Sigmoid colon (tissue), 7 donors: Measurements from ENCODE around the gene NEURL1B. TPM values are rescaled to one million over a fixed set of nuclear protein-coding genes. Genes with fewer than 3 reads are reported as not detected.
"Not testable (repeated sequence)": the region's sequence is repeated elsewhere in the genome, so short reads cannot be mapped to it uniquely, and the experiment has no call there.

Experiments used
- DNase-seq: peaks from one replicate; pipeline ENCODE4 v3.0.0-alpha.2; 2019
- H3K27ac ChIP-seq, 4 donors: fragments of 200-600 bp; sonication (generic); one replicate each; pipeline ENCODE4 v1.5.1; 2016 to 2019; ENCODE audit warnings: mild to moderate bottlenecking in 1 of 4
- H3K27me3 ChIP-seq, 3 donors: fragments of 200-600 bp; sonication (generic); one replicate each; pipeline ENCODE4 v1.5.1; 2019; ENCODE audit warnings: mild to moderate bottlenecking in 1 of 3
- H3K36me3 ChIP-seq, 4 donors: fragments of 200-600 bp; sonication (generic); one replicate each; pipeline ENCODE4 v1.5.1; 2016 to 2019
- H3K4me1 ChIP-seq, 4 donors: fragments of 200-600 bp; sonication (generic); one replicate each; pipeline ENCODE4 v1.5.1; 2017 to 2019
- H3K4me3 ChIP-seq, 4 donors: fragments of 200-600 bp; sonication (generic); one replicate each; pipeline ENCODE4 v1.5.1; 2017 to 2019; ENCODE audit warnings: mild to moderate bottlenecking in 2 of 4, moderate library complexity in 1 of 4
- H3K9me3 ChIP-seq, 4 donors: fragments of 200-600 bp in 3 of 4; sonication (generic) in 3 of 4; one replicate each; pipeline versions ENCODE4 v1.5.1 to v1.6.1; 2013 to 2019
- EP300 ChIP-seq, 4 donors: sonication (generic); formaldehyde crosslinking; IDR thresholded peaks; one replicate each; pipeline ENCODE4 v1.6.1; 2017; ENCODE audit warnings: antibody characterized with exemption in 4 of 4
- POLR2A ChIP-seq, 2 donors: fragments of 450-650 bp; IDR thresholded peaks; one replicate each; pipeline ENCODE4 v1.6.1; 2016; ENCODE audit warnings: antibody characterized with exemption in 2 of 2, mild to moderate bottlenecking in 2 of 2, moderate library complexity in 2 of 2
- POLR2AphosphoS5 ChIP-seq, 4 donors: sonication (generic); formaldehyde crosslinking; IDR thresholded peaks; one replicate each; pipeline ENCODE4 v1.6.1; 2017; ENCODE audit warnings: antibody characterized with exemption in 4 of 4
- WGBS, 2 donors: extraction: QIAGEN DNeasy Blood & Tissue Kit; methylation state at CpG; one replicate each; pipeline ENCODE4 v1.1.7; 2013; 5-methylcytosine and 5-hydroxymethylcytosine counted together
- intact Hi-C: fragments of 100-400 bp; cut with DNase I; formaldehyde crosslinking; loops from one replicate; pipeline ENCODE4 v1.15.1; 2023
- polyA plus RNA-seq, 3 donors: library from polyadenylated mRNA; stranded (reverse); fragments of 200-250 nt; gene quantifications; one replicate each; pipeline ENCODE4 v1.2.3, GENCODE V29; 2013
- total RNA-seq, 4 donors: library from RNA; depleted of rRNA; stranded (reverse); fragments of >200 nt; gene quantifications; one replicate each; pipeline ENCODE4 v1.1.0, GENCODE V29; 2016
- TF ChIP-seq, protein P1 (sequence below), 4 experiments: fragments of 450-650 bp in 3 of 4; fragments of 200-600 bp in 1 of 4; IDR thresholded peaks; one replicate each; pipeline ENCODE4 v1.5.1; 2016 to 2019; ENCODE audit warnings: antibody characterized with exemption in 4 of 4, mild to moderate bottlenecking in 3 of 4, moderate library complexity in 2 of 4
- donor health status: healthy with polysubstance abuse.
- donor health status: Bipolar disorder and iron deficiency.
- donor health status: healthy.

NEURL1B gene
- total and polyA plus RNA-seq, 7 donors: 12.6 to 53.2 (median 32.9) TPM

- WGBS, 2 donors: 89 to 92% methylated on average over 17 of the region's 17 CpGs
- H3K36me3 ChIP-seq, H3K9me3 ChIP-seq, H3K4me3 ChIP-seq, intact Hi-C loops, H3K27me3 ChIP-seq: not testable (repeated sequence)
- peak in 3 of 4 donors; percentile 21 to 67 (median 60) for TF ChIP-seq POLR2AphosphoS5 (IDR thresholded peaks at IDR 0.05)
- peak; percentile 71 for DNase-seq
- Histone ChIP-seq H3K4me1 (peaks cover 0 to 88% (median 78%) of the 10 kb centered on the region in 4 donors), H3K27ac (peak overlapping the region; percentile 83 to 99 (median 92))
Measured at GRCh38 chr5:172657524-172658233, 16.6 kb downstream of the NEURL1B start.

GRCh38 chr5:172658391-172658790, 17.3 kb downstream of the NEURL1B start:
- no peak for TF ChIP-seq POLR2A (IDR thresholded peaks at IDR 0.05)
- peak in 2 of 4 donors; percentile 7 to 15 for TF ChIP-seq POLR2AphosphoS5 (IDR thresholded peaks at IDR 0.05)
- peak; percentile 61 for DNase-seq
- intact Hi-C loops: no loop called here
- H3K4me1 ChIP-seq: peaks cover 0 to 89% (median 78%) of the 10 kb centered on the region in 4 donors
- H3K27ac ChIP-seq: peak overlapping the region; percentile 83 to 99 (median 92)
- no peak overlapping the region for H3K4me3 ChIP-seq
- peaks cover 0 to 5% (median 0%) of the 10 kb centered on the region in 4 donors for H3K9me3 ChIP-seq
- no peaks in the 10 kb centered on the region for H3K27me3 ChIP-seq
- 73 to 87% methylated on average over 8 of the region's 8 CpGs for WGBS, 2 donors
- H3K36me3 ChIP-seq: no peaks in the 10 kb centered on the region

GRCh38 chr5:172658961-172659501, 18.0 kb downstream of the NEURL1B start:
- DNase-seq: peak; percentile 88
- 26 to 42% methylated on average over 7 of the region's 7 CpGs for WGBS, 2 donors
- no peaks in the 10 kb centered on the region for H3K27me3 ChIP-seq
- TF ChIP-seq EP300 (IDR thresholded peaks at IDR 0.05): no peak
- TF ChIP-seq POLR2AphosphoS5 (IDR thresholded peaks at IDR 0.05): peak in 2 of 4 donors; percentile 62 to 69
- TF ChIP-seq, protein P1, sequence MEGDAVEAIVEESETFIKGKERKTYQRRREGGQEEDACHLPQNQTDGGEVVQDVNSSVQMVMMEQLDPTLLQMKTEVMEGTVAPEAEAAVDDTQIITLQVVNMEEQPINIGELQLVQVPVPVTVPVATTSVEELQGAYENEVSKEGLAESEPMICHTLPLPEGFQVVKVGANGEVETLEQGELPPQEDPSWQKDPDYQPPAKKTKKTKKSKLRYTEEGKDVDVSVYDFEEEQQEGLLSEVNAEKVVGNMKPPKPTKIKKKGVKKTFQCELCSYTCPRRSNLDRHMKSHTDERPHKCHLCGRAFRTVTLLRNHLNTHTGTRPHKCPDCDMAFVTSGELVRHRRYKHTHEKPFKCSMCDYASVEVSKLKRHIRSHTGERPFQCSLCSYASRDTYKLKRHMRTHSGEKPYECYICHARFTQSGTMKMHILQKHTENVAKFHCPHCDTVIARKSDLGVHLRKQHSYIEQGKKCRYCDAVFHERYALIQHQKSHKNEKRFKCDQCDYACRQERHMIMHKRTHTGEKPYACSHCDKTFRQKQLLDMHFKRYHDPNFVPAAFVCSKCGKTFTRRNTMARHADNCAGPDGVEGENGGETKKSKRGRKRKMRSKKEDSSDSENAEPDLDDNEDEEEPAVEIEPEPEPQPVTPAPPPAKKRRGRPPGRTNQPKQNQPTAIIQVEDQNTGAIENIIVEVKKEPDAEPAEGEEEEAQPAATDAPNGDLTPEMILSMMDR (IDR thresholded peaks at IDR 0.05): no peak
- TF ChIP-seq POLR2A (IDR thresholded peaks at IDR 0.05): no peak
- peaks cover 0 to 93% (median 82%) of the 10 kb centered on the region in 4 donors for H3K4me1 ChIP-seq
- H3K36me3 ChIP-seq: no peaks in the 10 kb centered on the region
- H3K27ac ChIP-seq: peak overlapping the region; percentile 83 to 99 (median 92)
- H3K4me3 ChIP-seq: no peak overlapping the region
- peaks cover 0 to 5% (median 0%) of the 10 kb centered on the region in 4 donors for H3K9me3 ChIP-seq
- intact Hi-C loops: no loop called here

- H3K4me1 ChIP-seq: peaks cover 0 to 93% (median 85%) of the 10 kb centered on the region in 4 donors
- TF ChIP-seq POLR2AphosphoS5 (IDR thresholded peaks at IDR 0.05): no peak
- TF ChIP-seq POLR2A (IDR thresholded peaks at IDR 0.05): no peak
- TF ChIP-seq, protein P1 (IDR thresholded peaks at IDR 0.05): no peak
- TF ChIP-seq EP300 (IDR thresholded peaks at IDR 0.05): no peak
- no peaks in the 10 kb centered on the region for H3K27me3 ChIP-seq
- intact Hi-C loops: no loop called here
- no peak for DNase-seq
- no peaks in the 10 kb centered on the region for H3K36me3 ChIP-seq
- H3K9me3 ChIP-seq: peaks cover 0 to 5% (median 0%) of the 10 kb centered on the region in 4 donors
- H3K4me3 ChIP-seq: no peak overlapping the region
- H3K27ac ChIP-seq: peak overlapping the region; percentile 83 to 99 (median 92)
Measured at GRCh38 chr5:172659570-172659908, 18.5 kb downstream of the NEURL1B start.

DNA sequence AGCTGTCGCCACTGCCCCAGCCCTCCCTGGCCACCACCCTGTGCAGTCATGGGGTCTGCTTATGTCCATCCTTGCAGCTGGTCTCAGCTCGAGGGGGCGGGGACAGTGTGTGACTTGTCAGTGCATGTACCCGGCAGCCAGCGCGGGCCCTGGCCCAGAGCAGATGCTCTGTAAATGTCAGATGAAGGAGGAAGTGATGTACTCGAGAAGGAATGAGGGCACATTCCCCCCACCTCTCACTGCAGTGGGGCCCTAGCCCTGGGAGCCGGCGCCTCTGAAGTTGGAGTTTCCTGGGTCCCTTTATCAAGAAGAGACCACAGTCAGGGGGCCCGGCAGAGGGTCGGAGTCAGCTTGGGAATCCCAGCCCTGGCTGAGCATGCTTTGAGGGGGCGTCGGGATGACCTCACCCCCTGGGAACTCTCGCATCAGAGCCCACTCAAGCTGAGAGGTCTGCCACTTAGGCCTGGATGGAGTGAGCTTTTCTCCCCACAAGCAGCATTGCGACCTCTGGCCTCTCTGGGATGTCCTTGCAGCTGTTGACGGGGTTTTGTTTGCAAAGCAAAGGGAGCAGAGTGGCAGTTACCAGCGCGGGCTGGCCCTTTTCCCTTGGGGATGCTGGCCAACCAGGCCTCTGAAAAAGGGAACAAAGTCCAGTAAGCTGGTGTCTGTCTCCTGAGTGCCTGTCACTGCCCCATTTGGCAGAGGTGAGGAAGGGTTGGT, 19.0 kb downstream of the NEURL1B start:
- H3K9me3 ChIP-seq: peaks cover 0 to 5% (median 0%) of the 10 kb centered on the region in 4 donors
- H3K36me3 ChIP-seq: no peaks in the 10 kb centered on the region
- peaks cover 0 to 93% (median 88%) of the 10 kb centered on the region in 4 donors for H3K4me1 ChIP-seq
- peak overlapping the region; percentile 83 to 99 (median 92) for H3K27ac ChIP-seq
- WGBS, 2 donors: 8 to 34% methylated on average over 18 of the region's 18 CpGs
- H3K27me3 ChIP-seq: no peaks in the 10 kb centered on the region
- intact Hi-C loops: no loop called here
- H3K4me3 ChIP-seq: peak overlapping the region in 2 of 4 donors; percentile 4 to 7
- DNase-seq: peak; percentile 98
- TF ChIP-seq EP300 (IDR thresholded peaks at IDR 0.05) (peak in 3 of 4 donors; percentile 54 to 96 (median 69)), POLR2AphosphoS5 (IDR thresholded peaks at IDR 0.05) (peak; percentile 55 to 94 (median 74)), POLR2A (IDR thresholded peaks at IDR 0.05) (peak in 1 of 2 donors; percentile 28)
- TF ChIP-seq, protein P1 (IDR thresholded peaks at IDR 0.05): no peak
